ENCODE measurements around the gene USE1.

DNA sequence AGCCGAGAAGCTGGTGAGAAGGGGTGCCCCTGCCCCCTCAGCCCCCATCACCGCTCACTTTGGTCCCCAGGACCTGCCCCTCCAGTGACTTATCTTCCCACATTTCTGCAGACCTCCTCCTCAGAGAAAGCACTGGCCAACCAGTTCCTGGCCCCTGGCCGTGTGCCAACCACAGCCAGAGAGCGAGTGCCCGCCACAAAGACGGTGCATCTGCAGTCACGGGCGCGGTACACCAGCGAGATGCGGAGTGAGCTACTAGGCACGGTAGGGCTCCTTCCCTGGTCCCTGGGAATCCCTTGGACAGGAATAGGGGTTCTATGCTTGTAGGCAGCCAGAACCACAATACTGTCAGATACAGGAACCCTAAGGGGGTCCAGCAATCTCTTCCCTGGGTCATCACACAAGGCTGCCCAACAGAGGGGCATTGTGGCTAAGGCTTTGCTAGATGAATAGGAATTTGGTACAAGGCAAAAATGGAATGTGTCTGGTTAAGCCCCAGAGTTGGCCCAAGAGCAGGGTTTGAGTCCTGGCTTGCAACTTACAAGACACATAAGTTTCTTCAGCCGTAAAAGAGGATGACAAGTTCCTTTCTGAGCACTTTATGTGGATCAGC lies 1.0 kb downstream of the USE1 start:
- TF ChIP-seq POLR2AphosphoS5 (IDR thresholded peaks at IDR 0.05; ENCODE audit: low read depth, low read length) (no peak), POLR2A (IDR thresholded peaks at IDR 0.05; ENCODE audit: low read depth, low read length) (no peak), TAF1 (IDR thresholded peaks at IDR 0.05; ENCODE audit: low read depth, low read length) (no peak), SPI1 (IDR thresholded peaks at IDR 0.05; ENCODE audit: low read depth, low read length) (no peak)
